ENCODE results near the gene HOXA13.

The HOXA13 gene

DNA sequence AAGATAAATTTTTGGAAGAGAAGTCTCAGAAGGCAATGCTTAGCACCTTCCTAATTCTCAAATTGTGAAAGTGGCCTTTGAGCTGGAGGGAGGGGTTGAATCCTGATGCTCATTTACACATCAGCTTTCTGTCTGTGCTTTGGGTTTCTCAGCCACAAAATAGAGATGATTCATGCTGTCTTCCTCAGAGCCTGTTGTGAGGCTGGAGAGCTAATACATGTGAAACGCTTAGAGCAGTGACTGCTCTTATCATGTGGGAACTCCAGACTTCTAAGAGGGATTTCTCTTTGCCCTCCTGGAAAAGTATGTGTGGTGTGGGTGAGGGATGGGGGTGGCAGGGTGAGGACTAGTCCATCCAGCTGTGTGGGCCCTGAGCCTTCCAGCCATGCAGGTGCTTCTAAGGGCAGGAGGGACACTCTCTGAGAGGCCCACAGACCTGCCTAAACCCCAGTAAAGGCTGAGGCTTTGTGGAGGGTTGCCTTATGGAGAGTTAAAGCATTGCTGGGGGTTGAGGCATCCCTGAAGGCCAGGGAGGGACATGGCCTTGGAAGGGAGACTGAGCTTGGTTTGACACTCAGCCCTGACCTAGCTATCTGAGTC is 37.9 kb upstream of the HOXA13 start:
- DNase-seq: peak; percentile 27

DNA sequence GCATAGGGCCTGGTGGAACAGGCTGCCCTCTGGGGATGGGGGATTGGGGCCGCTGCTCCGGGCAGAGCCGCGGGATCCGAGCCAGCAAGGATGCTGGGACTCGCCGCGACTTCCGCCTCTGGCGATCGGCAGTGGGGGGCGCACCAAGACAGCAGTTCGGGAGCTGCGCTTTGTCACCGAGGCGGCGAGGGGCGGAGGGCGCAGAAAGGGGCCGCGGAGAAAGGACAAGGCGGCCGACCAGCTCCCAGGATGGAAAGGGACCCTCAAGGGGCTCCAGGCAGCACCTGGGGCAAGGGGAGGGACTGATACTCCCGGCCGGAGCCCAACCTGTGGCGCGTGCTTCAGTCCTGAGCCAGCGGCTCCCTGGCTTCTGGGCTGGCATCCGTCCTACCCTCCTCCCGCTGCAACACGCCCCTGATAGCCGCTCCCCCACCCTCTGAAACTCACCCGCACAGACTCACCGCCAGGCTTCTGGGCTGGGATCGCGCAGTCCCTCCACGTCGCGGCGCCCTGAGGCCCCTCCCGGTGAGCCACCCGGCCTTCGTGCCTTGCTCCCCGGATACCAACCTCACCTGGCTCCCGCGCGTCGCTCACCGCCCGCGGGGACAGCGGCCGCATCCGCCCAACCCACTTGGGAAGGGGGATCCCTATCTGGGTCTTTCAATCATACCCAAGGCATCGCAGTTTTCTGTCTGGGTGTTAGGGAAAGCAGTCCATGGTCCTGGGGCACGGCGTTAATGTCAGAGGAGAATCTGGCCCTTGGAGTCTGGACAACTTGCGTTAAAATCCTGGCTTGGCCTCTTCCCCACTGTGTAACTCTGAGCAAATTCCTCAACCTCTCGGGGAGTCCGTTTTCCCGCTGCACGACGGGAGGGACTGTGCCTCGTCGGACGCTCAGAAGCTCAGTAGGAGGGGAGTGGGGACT is 35.8 kb upstream of the HOXA13 start:
- peak; percentile 9 for DNase-seq

DNA sequence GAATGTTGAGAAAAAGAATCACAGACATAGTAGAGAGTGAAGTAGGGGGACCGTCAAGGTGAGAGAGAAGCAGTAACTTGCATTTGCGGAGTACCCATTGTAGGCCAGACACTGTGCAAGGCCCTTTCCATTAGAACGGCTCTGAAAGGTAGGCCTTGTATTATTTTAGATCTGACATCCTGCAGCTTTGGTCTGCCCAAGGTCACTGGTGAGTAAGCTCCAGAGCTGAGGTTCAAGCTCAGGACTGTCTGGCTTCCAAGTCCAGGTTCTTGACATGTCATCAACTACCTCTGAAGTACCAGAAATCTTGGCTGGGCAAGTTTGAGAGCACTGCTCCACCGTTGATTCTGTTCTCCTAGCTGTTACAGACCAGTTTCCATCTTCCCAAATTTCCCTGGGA is 29.6 kb upstream of the HOXA13 start:
- no peak for DNase-seq

DNA sequence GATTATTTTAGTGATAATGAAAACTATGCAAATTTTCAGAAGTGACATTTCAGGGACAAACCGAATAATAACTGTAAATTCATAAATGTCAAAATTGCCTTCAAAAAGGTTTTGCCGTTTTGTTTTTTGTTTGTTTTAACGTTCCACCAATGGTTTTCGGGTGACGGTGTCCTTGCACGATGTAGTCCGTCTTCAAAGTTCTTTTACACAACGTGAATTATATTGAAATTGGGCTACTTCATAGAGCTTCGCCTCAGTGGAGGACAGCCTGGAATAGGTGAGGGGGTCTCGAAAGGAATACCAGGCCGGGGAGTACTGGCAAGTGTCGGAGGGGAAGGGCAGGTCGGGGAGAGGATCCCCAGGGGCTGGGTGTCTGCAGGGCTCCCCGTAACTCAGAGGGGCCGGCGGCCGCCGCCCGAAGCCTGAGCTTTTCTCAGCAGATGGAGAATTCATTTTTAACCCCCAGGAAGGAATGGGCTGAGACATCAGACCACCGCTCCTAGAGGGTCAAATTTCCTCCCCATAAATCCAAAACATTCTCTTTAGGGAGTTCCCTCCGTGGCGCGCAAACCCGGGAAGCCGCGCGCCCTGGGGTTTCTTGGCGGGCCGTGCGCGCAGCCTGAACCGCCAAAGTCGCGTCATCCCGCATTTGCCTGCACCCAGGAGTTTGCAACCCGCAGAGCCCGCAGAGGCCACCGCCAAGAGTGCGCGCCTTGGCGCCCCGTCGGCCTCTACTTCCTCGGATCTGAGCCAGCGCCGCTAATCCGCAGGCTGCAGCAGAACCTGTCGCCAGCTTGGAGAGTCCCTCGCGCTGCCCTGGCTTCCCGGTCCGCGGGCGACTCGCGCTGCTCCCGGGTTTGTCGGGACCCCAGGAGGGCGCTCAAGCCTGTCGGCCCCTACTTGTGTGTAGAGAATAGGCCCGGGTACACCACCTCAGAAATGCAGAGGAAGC is 25.4 kb upstream of the HOXA13 start:
- no peak for DNase-seq

DNA sequence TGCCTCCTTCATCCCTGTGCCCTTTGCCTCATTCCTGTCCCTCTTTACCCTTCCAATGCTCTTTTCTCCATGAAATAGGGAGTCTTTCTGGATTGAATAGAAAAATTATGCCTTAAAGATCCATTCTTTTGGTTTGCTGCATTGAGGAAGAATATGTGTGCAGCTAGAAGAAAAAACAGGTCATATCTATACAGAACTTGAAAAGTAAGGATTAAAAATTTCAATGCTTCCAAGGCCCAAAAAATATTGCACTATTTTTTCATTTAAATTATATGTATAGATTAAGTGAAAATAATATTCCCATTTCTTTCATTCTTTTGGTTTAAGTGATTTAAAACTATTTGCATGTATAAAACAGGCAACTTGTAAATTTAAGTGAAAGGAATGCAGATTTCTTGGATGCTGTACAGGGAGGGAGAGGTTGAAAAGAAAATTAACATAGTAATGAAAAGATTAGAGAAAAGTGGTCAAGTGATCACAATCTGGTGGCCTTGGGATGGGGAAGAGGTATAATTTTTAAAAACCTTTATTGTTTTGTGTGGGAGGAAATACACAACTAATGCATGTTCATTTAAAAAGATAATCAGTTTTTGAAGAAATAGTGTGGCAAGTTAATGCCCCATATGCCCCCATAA is 24.2 kb upstream of the HOXA13 start:
- DNase-seq: no peak

DNA sequence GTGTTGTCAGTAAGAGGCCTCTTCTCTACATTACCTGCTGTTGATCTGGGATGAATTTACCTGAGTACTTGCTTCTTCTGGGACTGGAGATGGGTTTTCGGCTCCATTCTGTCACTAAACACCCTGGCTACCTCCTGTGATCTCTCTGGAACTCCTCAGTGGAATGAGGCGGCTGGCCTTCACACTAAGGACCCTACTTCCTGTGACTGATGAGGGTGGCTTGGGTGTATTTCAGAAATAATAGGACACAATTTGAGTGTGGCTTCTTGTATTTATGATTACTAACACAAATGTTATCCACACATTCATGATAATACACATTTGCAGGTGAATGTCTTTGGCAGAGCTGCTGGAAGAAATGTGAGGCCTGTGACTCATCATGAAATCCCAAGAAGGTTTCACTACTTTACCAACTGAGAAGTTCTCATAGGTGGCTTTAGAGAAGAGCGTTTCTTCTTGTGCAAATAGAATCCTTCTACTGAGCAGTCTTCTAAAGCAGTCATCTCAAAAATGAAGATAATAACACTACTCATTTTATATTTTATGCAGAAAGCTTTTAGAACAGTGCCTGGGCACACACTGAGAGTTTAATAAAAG is 21.4 kb upstream of the HOXA13 start:
- no peak for DNase-seq

DNA sequence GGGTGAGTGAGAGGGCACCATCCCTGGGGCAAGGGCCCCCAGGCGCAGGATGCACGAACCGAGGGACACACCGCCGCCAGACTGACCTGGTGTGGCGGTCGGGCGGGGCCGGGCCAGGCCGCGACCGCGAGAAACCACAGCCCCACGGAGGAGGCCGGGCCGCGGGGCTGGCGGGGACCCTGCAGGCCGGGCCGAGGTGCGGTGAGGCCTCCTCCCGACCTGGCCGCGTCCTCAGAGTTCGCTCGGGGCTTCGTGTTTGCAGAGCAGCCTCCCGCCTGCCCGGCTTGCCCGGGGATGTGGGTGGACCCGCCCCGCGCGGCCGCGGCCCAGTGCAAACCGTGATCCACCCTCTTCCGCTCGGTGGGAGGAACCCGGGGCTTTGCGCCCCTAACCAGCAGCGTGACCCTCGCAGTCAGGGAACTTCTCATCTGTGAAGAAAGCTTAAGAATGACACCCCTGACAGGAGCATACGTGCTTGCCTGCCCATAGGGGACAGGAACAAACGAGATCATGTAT is 20.6 kb upstream of the HOXA13 start:
- no peak for DNase-seq

DNA sequence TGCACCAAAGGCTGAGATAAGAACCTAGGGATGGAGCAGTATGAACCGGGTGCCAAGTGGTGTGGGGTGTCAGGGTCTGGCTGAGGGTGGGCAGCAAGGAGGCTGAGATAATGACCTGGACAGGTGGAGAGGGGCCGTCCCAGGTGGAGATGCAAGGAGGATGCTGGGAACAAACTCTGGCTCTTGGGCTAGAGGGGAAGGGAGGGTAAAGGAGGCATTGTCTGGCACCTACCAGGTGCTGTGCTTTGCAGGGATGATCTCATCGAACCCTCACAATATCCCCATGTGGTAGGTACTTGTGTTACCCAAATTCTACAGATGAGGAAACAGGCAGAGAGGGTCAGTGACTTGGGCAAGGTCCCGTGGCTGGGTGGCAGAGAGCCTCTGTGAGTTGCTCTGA is 19.9 kb upstream of the HOXA13 start:
- DNase-seq: no peak

DNA sequence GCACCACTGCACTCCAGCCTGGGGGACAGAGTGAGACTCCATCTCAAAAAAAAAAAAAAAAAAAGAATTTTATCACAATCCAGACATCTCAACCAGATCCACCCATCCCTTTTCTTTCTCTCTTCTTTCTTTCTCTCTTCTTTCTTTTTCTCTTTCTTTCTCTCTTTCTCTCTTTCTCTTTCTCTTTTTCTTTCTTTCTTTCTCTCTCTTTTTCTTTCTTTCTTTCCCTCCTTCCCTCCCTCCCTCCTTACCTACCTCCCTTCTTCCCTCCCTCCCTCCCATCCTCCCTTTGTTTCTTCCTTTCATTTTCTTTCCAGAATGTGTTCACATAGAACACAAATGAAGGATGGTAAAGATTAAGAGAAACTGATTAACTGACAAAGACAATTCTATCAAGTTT is 18.1 kb upstream of the HOXA13 start:
- DNase-seq: no peak

DNA sequence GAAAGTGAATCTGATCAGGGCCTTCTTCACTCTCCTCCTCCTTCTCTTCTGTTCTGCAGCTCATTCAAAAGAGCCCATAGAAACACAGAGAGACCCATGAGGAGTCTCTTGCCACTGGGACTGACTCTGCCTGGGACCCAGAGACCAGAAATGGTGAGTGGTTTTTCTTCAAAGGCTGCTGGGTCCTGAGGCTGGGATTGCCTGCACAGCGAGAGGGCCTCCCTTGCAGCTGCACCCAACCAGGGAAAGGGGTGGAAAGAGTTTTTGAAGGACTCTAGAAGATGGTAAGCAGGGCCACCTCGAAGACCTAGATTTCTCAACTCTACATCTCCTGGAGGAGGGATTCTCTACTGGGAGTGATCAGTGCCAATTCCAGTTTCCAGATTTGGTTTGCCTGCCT is 15.5 kb upstream of the HOXA13 start:
- no peak for DNase-seq

DNA sequence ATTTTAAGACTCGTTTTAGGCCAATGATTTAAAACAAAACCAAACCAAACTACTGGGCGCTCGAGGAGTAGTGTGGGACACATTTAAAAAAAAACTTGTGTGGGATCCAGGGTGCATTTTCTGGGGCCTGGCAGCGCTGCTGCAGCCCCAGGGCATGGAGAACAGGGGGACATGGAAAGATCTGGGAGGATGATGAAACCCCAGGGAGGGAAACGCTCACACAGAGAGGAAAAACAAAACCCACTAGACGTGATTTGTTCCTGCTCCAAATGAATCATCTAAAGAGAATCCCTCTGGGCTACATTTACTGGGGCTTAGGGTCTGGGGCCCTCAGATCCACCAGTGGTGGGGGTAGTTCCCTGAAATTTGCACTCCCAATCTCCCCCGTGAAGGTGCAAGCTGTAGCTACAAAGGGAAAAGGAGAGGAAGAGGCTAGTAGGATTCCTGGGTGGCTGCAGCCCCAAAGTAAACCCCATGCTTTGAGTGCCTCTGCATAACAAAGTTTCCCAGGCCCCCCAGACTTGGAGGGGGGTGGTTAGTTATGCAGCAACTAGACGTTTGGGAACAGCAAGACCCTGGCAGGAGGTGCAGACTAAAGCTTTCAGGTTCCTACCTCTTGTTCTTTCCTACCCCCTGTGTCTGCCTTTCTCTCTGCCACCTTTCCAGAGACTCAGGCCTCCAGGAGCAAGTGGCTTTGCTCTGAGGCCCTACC is 14.5 kb upstream of the HOXA13 start:
- no peak for DNase-seq

DNA sequence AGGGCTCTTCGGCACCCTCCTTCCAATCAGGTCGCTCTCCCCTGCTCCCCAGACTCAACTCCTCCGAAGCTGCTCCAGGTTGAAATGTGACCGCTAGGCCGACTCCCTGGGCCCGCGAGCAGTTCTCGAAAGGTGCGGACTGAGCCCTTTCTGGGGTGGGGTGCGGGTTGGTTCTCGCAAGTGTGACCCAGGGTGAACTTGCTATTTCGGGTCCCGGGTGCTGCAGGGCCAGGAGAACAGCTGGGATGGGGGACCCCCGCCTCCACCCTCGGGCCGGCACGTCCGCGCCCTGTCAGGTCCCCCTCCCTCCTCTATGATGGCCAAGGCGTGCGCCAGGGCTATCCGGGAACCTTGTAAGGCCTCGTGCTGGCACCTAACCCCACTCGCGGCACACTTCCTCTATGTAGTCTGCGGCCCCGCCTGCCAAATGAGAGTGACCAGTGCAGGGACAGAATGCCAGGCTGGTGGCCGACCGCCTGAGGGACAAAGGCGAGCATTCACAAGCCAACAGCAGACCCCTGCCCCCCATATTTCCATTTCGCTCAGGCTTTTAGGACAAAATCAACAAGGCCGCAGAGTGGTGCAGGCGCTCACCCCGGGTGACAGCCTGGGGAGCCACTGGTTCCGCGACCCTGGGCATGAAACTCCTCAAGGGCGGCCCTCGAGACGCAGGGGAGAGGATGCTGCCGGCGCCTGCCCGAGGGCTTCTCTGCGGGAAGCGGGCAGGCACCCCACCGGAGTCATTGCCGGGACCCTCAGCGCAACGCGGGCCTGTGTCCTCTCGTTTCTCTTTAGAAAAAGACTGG is 13.7 kb upstream of the HOXA13 start:
- no peak for DNase-seq

DNA sequence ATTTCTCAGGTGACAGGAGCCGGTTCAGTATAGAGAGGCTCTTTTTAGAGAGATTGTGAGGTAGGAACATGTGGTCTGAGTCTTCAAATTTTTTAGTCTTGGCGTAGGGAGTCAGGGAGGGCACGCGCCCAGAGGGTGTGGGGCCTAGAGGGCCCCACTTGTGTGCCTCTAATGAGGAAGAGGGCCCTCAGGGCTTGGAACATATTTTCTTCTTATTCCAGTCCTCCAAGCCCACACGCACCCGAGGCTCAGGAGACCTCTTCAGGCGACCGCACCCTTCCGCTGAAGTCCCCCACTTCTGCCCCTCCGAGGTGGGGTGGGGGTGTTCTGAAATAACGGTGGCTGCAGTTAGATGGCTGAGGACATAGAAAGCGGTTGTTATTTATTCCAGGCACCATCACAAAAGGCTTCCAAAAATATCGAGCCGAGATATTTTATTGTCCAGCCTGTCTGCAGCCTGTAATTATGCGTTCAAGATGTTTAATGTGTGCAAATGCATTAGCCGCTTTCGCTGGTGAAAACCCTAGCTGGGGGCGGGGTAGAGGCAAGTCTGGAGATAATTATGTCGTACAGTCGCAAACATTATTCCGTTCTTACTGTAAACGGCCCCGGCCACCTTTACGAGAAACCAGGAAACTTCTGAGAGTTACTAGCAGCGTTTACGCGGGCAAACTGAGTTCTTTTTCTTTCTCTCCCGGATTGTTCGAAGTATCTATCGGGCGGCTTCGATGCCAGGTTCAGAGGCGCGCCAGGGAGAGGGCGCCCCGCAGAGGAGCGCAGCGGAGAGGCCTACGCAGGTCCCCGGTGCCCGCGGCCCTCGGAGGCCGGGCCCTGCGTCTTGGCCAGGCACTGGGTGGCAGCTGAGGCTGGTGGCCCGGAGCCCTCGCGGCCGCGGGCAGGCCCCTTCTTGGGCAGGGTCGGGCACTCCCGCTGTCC is 12.9 kb upstream of the HOXA13 start:
- DNase-seq: no peak

DNA sequence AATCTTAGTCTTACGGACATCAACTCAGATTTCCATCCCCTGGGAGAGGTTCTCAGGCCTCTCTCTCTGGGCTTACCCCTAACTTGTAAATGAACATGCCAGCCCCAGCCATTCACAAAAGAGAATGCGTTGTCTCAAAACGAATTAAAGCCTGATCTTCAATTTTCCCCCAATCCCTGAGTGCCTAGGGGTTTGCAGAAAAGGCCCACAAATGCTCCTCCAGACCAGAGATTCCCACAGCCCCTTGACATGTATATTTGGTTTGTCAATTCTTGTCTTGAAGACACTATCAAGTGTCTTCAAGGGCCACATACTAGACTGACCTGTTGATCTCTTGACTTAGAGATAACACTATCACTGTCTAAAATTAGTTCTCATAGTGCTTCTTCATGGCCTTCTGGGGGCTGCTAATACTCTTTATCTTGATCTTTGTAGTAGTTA is 11.9 kb upstream of the HOXA13 start:
- no peak for DNase-seq

DNA sequence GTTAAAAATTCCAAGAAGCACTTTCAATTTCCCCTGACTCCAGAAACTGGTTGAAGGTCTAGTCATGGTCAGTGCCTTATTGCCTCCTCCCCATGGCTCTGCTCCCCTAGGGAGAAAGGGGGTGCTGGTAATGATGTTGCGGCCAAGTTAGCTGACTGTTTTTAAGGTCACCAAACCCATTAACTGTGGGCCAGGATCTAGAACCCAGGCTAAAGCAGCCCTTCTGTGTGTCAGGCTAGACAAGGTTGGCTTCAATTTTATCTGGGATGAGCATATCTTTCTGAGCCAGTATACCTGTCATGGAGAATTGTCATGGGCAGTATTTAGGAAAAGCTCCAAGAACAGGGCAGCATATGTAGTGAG is 11.2 kb upstream of the HOXA13 start:
- DNase-seq: no peak

DNA sequence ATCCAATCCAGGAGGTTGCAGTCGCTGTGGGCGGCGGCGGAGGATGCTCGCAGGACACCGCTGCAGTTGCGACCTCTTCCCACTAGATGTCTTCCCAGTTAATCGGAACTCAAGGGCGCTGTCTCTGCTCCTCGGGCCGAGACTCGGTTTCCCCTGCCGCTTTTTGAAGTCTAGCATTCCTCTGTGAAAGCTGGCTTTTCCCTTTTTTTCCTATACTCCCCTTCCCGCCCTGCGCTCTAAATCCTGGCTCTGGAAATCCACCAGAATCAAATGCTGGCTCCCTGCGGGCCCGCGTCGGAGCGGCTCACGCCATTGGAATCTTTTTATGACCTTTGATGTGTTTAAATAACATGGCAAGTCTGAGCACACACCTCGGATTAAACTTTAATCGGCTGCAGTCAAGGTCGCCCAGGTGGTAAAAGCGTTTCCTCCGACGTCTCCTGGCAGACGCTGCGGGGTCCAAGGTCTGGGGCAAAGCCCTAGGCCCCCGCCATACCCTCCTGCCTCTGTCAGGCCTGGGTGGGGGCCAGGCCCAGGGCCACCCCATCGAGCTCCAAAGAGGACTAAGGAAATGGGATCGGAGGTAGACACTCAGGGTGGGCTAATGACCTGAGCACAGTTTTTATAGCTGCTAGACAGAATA is 10.7 kb upstream of the HOXA13 start:
- DNase-seq: peak; percentile 19

DNA sequence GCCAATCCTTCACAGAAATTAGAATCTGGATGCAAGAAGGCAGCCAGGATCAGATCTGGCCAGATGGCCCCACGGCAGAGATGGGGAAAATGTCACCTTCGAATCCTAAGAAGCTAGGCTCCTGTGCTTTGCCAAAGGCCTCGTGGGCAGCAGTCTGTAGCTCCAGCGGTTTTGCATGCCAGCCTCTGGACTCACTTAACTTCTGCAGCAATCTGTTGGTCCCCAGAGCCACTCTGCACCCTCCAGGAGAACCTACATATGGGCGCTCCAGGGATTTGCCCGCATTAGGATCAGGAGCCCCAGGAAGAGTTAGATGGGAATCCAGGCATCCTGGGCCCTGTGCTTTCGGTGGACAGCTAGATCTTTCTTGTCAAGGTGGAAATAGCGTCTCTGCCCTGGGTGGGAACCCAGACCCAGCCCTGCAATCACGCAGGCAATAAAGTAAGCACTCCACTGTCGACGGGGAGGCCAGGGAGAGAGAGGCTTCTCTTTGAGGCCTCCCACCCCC is 10.1 kb upstream of the HOXA13 start:
- no peak for DNase-seq

DNA sequence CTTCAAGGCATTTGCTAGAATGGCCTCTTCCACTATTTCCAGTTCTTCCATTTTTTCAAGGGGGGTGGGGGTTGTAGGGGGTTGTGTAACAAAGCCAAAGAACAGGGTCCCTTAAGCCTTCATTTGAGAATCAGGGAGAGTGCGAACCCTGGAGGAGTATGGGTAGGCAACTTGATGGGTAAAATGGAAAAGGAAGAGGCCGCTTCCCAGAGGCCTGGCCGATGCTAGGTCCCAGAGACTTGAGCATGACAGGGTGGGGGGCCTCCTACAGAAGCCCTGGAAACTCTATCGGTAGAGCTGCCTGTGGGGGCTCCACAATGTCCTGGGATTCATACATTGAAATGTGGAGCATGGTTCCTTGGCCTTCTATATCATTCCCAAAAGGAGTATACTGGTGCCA is 9.1 kb upstream of the HOXA13 start:
- DNase-seq: no peak

All from fibroblast of skin of scalp (primary cell).